ENCODE results near the gene GRIP2. TPM values are rescaled to one million over a fixed set of nuclear protein-coding genes. Genes with fewer than 3 reads are reported as not detected.

GRIP2 gene
- total RNA-seq, 1 experiment from 2014 or later: 0.43 TPM

- BruUV-seq (replicated peaks): no TSS peak
- intact Hi-C loops (cut with micrococcal nuclease; ENCODE audit: unreplicated experiment): no loop called here
- Histone ChIP-seq H3K4me3 (ENCODE audit: low read depth, low read length, poor library complexity, severe bottlenecking) (no peak overlapping the region), H3K9me3 (ENCODE audit: low read depth, low read length, poor library complexity, severe bottlenecking) (no peaks in the 10 kb centered on the region), H3K36me3 (ENCODE audit: insufficient read depth, low read length, poor library complexity, severe bottlenecking) (no peaks in the 10 kb centered on the region), H3K4me1 (ENCODE audit: insufficient read depth, low read length, poor library complexity, severe bottlenecking) (no peaks in the 10 kb centered on the region), H3K27ac (ENCODE audit: low read depth, low read length, poor library complexity, severe bottlenecking) (no peak overlapping the region), H3K27me3 (replicated peaks; ENCODE audit: insufficient read depth, low read depth, low read length, poor library complexity) (no peaks in the 10 kb centered on the region)
- no peak for DNase-seq (ENCODE audit: low spot score)
- ChIA-PET CTCF (no interaction called here), POLR2A (ENCODE audit: low non-redundant PET) (no interaction called here)
- TF ChIP-seq CTCF (conservative IDR thresholded peaks at IDR 0.05; ENCODE audit: low read depth, low read length) (no peak), EZH2 (IDR thresholded peaks at IDR 0.05; ENCODE audit: borderline replicate concordance, low read depth, low read length, poor library complexity, severe bottlenecking) (no peak)
Measured at GRCh38 chr3:14563946-14564539, 23.9 kb upstream of the GRIP2 start.

- CTCF ChIA-PET: no interaction called here
- Histone ChIP-seq H3K9me3 (ENCODE audit: low read depth, low read length, poor library complexity, severe bottlenecking) (no peaks in the 10 kb centered on the region), H3K27me3 (replicated peaks; ENCODE audit: insufficient read depth, low read depth, low read length, poor library complexity) (no peaks in the 10 kb centered on the region), H3K36me3 (ENCODE audit: insufficient read depth, low read length, poor library complexity, severe bottlenecking) (no peaks in the 10 kb centered on the region), H3K4me1 (ENCODE audit: insufficient read depth, low read length, poor library complexity, severe bottlenecking) (no peaks in the 10 kb centered on the region), H3K27ac (ENCODE audit: low read depth, low read length, poor library complexity, severe bottlenecking) (no peak overlapping the region), H3K4me3 (ENCODE audit: low read depth, low read length, poor library complexity, severe bottlenecking) (no peak overlapping the region)
- DNase-seq (ENCODE audit: low spot score): no peak
- POLR2A ChIA-PET (ENCODE audit: low non-redundant PET): no interaction called here
- no peak for TF ChIP-seq EZH2 (IDR thresholded peaks at IDR 0.05; ENCODE audit: borderline replicate concordance, low read depth, low read length, poor library complexity, severe bottlenecking)
- TF ChIP-seq CTCF (conservative IDR thresholded peaks at IDR 0.05; ENCODE audit: low read depth, low read length): no peak
- intact Hi-C loops (cut with micrococcal nuclease; ENCODE audit: unreplicated experiment): no loop called here
- BruUV-seq (replicated peaks): no TSS peak
Measured at GRCh38 chr3:14562121-14562890, 22.2 kb upstream of the GRIP2 start.

- ChIA-PET CTCF (no interaction called here), POLR2A (ENCODE audit: low non-redundant PET) (no interaction called here)
- TF ChIP-seq CTCF (conservative IDR thresholded peaks at IDR 0.05; ENCODE audit: low read depth, low read length) (no peak), EZH2 (IDR thresholded peaks at IDR 0.05; ENCODE audit: borderline replicate concordance, low read depth, low read length, poor library complexity, severe bottlenecking) (no peak)
- no peaks in the 10 kb centered on the region for H3K36me3 ChIP-seq (ENCODE audit: insufficient read depth, low read length, poor library complexity, severe bottlenecking)
- intact Hi-C loops (cut with micrococcal nuclease; ENCODE audit: unreplicated experiment): no loop called here
- H3K27ac ChIP-seq (ENCODE audit: low read depth, low read length, poor library complexity, severe bottlenecking): no peak overlapping the region
- no TSS peak for BruUV-seq (replicated peaks)
- no peaks in the 10 kb centered on the region for H3K27me3 ChIP-seq (replicated peaks; ENCODE audit: insufficient read depth, low read depth, low read length, poor library complexity)
- no peak overlapping the region for H3K4me3 ChIP-seq (ENCODE audit: low read depth, low read length, poor library complexity, severe bottlenecking)
- no peaks in the 10 kb centered on the region for H3K9me3 ChIP-seq (ENCODE audit: low read depth, low read length, poor library complexity, severe bottlenecking)
- no peak for DNase-seq (ENCODE audit: low spot score)
- no peaks in the 10 kb centered on the region for H3K4me1 ChIP-seq (ENCODE audit: insufficient read depth, low read length, poor library complexity, severe bottlenecking)
Measured at GRCh38 chr3:14561051-14561960, 21.2 kb upstream of the GRIP2 start.
